Prostate gland (tissue), 2 donors: Measurements from ENCODE around the gene RGPD5. TPM values are rescaled to one million over a fixed set of nuclear protein-coding genes. Genes with fewer than 3 reads are reported as not detected.
"Not testable (repeated sequence)": the region's sequence is repeated elsewhere in the genome, so short reads cannot be mapped to it uniquely, and the experiment has no call there.

ENCODE experiments used
- DNase-seq: peaks from one replicate; pipeline ENCODE4 v3.0.0-alpha.2; 2019; ENCODE audit warnings: low spot score
- H3K27ac ChIP-seq, 2 donors: fragments of 200-600 bp; sonication (generic); 2 replicates each; pipeline ENCODE4 v1.5.1; 2017 to 2019
- H3K27me3 ChIP-seq: fragments of 200-600 bp; sonication (generic); replicated peaks from 2 replicates; pipeline ENCODE4 v1.5.1; 2019; ENCODE audit not compliant: insufficient read depth
- H3K36me3 ChIP-seq, 2 donors: fragments of 200-600 bp; sonication (generic); 1 replicate in 1 of 2; 2 replicates in 1 of 2; pipeline versions ENCODE4 v1.5.1 to v1.8.1; 2017 to 2019
- H3K4me1 ChIP-seq: fragments of 200-600 bp; sonication (generic); replicated peaks from 2 replicates; pipeline ENCODE4 v1.5.1; 2019
- H3K4me3 ChIP-seq, 2 donors: fragments of 200-600 bp; sonication (generic); 2 replicates each; pipeline ENCODE4 v1.5.1; 2017 to 2019
- H3K9me3 ChIP-seq: fragments of 200-600 bp; sonication (generic); 2 replicates; pipeline ENCODE4 v1.5.1; 2017
- WGBS: methylation state at CpG from one replicate; pipeline ENCODE4 v1.1.5; 2018; 5-methylcytosine and 5-hydroxymethylcytosine counted together
- intact Hi-C: fragments of 100-400 bp; cut with DNase I; formaldehyde crosslinking; loops from one replicate; pipeline ENCODE4 v1.14.2; 2022
- total RNA-seq, 2 donors: library from RNA; depleted of rRNA; stranded (reverse); fragments of >200 nt; gene quantifications; one replicate each; pipeline ENCODE4 v1.1.0, GENCODE V29; 2016

The RGPD5 gene
- total RNA-seq, 2 donors from 2014 or later, result 13.3 to 236 TPM

DNA sequence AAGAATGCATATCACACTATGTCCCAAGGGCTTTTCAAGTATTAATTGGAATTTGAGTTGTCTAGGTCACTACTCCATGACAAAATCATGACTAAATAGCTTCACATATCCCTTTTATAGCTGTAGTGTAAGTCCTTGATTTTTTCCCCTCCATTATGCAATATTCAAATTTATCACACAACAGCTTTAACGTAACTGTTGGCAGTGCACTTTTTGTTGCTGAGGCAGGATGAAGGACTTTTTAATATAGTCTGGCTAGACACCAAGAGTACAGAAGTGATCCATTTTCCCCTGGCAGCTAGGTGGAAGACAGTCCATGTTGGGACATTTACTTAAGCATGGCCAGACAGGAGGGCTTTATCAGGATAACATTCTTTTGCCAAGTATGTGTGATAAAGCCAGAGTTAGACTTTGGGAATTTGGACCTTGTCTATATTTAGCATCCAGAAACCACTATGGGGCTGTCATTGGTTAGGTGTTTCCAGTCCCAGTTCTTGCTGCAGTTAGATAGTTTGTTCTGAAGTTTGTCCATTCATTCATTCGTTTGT lies 11.6 kb upstream of the RGPD5 start:
- H3K27me3 ChIP-seq, H3K27ac ChIP-seq, H3K36me3 ChIP-seq, H3K4me1 ChIP-seq, intact Hi-C loops, DNase-seq, H3K4me3 ChIP-seq, H3K9me3 ChIP-seq: not testable (repeated sequence)
- no CpG with 5 or more reads among the region's 2 CpGs for WGBS

DNA sequence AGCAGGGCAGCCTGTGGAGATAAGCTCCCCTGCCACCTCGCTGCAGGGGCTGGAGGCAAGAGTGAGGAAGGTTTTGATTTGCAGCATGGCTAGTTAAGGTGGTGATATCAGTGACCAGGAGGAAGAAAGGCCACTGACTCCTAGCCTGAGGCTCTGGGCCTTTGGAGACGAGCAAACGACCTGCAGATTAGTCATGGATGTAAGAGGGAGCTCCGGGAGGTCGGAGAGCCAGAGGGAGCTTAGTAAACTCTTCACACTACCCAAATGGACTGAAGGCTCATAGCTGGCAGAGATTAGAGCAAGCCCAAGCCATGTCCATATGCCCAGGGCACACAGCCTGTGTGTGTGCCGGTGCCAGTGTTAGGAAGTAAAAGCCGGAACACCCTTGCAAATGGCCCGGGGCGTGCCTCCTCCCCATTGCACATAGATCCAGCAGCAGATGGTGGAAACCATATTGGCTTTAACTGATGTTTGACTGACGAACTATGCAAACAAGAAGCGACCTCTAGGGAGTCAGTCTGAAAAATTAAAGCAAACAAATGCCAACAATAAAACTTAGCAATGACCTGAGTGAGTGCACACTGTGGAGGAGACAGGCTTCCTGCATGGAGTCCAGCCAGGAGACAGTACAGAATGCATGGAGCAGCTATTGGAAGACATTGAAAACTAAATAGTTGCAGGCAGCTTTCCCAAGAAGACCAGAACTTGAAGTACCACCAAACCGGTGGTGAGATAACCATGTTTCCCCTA lies 2.4 kb upstream of the RGPD5 start:
- H3K4me1 ChIP-seq, H3K27ac ChIP-seq, intact Hi-C loops, H3K9me3 ChIP-seq, H3K36me3 ChIP-seq, H3K4me3 ChIP-seq, H3K27me3 ChIP-seq, DNase-seq: not testable (repeated sequence)
- no CpG with 5 or more reads among the region's 12 CpGs for WGBS

DNA sequence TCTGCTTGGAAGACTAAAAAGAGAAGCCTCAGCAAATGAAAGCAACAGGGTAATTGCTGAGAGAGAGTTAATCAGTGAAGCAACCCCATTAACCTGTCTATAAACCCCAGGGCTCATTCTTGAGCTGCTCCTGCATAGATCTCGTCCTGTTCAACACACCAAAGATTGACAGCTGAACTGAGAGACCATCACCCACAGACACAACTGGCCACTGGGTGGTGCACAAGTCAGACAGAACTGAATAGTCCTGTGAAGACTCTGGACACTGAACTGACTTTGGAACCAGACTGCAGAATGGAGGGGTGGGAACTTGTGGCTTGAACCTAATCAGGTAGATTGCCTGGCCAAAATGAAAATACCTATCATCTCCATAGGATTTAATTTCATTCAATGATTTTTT lies 1.4 kb upstream of the RGPD5 start:
- H3K4me3 ChIP-seq, intact Hi-C loops, H3K9me3 ChIP-seq, H3K27me3 ChIP-seq, H3K36me3 ChIP-seq, H3K4me1 ChIP-seq, DNase-seq, H3K27ac ChIP-seq: not testable (repeated sequence)
- no CpG with 5 or more reads among the region's 1 CpG for WGBS

DNA sequence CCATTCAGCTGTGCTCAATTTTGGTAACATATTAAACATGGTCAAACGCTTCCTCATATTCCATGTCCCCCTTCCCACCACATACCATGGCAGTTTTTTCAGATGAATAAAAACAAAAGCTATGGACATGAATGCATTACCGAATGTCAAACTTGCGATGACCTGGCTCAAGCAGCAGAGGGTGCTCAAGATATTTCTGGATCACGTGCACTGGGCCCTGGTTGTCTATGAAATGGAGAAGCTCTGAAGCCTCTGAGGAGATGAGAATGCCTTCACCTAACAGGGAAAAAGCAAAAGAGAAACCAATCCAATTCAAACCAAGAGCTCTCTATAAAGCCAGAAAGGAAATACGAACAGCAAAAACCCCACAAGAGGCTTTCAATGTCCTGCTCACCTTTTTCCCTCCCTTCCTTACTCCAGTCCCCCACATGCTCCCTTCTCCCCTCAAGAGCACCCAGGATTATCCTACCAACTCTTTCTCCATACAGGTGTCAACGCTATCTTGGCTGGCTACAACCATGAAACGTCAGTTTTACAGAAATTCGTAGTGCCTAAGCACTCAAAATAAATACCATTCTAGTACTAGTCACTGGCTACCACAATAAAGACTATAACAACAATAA lies 77.1 kb downstream of the RGPD5 start:
- intact Hi-C loops, H3K9me3 ChIP-seq, H3K4me1 ChIP-seq, H3K4me3 ChIP-seq, H3K27me3 ChIP-seq, H3K36me3 ChIP-seq, DNase-seq, H3K27ac ChIP-seq: not testable (repeated sequence)
- no CpG with 5 or more reads among the region's 8 CpGs for WGBS

DNA sequence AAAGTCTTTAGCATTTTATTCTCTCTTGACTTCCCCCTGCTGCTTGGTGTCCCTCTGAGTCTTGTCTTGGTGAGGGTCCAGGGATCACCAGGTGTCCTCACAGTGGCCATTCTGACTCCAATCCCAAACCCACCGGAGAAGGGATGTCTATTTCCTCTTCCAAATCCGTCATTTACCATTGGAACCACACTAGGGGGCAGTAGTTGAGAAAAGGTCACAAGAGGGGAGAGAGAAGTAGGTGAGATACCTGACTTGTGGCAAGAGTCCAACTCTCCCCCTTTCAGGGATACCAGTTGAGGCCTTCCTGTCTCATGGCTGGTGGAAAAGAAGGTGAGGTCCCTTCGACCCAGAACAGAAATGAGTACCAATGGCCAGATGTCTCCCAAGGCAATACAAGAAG lies 82.5 kb downstream of the RGPD5 start:
- H3K36me3 ChIP-seq, H3K9me3 ChIP-seq, intact Hi-C loops, H3K4me3 ChIP-seq, DNase-seq, H3K27me3 ChIP-seq, H3K4me1 ChIP-seq, H3K27ac ChIP-seq: not testable (repeated sequence)
- WGBS, result no CpG with 5 or more reads among the region's 3 CpGs

DNA sequence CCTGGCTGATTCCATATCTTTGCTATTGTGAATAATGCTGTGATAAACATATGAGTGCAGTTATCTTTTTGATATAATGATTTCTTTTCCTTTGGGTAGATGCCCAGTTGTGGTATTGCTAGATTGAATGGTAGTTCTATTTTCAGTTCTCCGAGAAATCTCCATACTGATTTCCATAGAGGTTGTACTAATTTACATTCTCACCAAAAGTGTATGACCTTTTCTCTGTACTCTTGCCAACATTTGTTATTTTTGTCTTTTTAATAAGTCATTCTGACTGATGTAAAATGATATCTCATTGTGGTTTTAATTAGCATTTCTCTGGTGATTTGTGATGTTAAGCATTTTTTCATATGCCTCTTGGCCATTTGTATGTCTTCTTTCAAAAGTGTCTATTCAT lies 88.0 kb downstream of the RGPD5 start:
- intact Hi-C loops, H3K4me1 ChIP-seq, H3K4me3 ChIP-seq, H3K9me3 ChIP-seq, H3K27ac ChIP-seq, H3K36me3 ChIP-seq, DNase-seq, H3K27me3 ChIP-seq: not testable (repeated sequence)
- WGBS, result no CpG with 5 or more reads among the region's 1 CpG

DNA sequence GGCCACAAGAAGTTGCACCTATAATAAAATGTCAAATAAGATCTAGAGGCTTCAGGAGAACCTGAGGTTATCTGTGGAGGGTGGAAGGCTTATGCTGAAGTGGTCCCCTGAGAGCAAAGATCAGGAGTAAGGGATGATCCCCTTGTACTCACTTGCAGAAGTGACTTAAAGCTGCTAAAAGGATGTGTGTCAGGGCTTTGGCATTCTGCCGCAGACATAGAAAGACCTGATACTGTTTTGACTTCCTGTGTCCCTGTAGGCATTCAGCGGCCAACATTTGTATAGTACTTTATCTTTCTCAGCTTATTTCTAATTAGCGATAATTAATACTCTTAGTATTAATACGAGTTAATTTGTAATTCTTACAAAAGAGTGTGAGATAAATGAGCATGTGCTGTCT lies 94.3 kb downstream of the RGPD5 start:
- H3K4me1 ChIP-seq, H3K36me3 ChIP-seq, H3K27me3 ChIP-seq, DNase-seq, H3K9me3 ChIP-seq, intact Hi-C loops, H3K27ac ChIP-seq, H3K4me3 ChIP-seq: not testable (repeated sequence)
- WGBS, result no CpG with 5 or more reads among the region's 4 CpGs

DNA sequence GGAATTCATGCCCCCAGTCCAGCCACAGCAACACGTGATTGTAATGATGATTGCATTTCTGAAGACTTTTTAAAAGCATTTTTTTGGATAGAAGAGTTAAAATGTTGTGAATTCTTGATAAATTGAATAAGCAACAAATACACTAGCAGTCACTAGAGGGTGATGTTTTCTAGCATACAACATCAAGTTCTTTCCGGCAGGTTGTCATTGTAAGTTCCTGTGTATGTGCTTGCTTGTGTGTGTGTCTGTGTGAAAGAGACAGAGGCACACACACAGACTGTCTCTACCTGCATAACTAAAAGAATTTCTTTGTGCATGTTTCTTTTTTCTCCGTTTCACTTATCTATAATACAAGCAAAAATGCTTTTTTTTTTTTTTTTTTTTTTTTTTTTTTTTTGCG lies 95.8 kb downstream of the RGPD5 start:
- H3K4me1 ChIP-seq, DNase-seq, H3K9me3 ChIP-seq, H3K4me3 ChIP-seq, H3K27ac ChIP-seq, H3K36me3 ChIP-seq, H3K27me3 ChIP-seq, intact Hi-C loops: not testable (repeated sequence)
- no CpG with 5 or more reads among the region's 4 CpGs for WGBS

DNA sequence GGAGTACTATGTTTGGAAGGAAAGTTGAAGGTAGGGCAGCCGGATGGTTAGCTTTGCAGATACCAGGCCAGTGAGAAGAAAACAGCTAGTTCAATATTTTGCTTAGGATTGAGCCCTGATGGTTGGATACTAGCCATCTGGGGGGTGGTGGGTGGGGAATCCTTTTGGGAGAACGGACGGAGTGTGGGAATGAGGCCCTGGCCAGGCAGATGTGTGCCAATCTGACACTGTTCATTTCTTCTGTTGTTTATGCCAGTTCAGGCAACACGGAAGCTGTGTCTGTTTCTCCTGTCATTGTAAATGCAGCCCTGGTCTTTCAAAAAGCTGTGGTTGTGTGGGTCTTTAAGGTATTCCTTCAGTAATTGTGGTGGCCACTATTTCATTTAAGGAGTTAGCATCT lies 96.9 kb downstream of the RGPD5 start:
- H3K36me3 ChIP-seq, H3K4me3 ChIP-seq, H3K27ac ChIP-seq, H3K4me1 ChIP-seq, H3K27me3 ChIP-seq, intact Hi-C loops, DNase-seq, H3K9me3 ChIP-seq: not testable (repeated sequence)
- WGBS, result no CpG with 5 or more reads among the region's 4 CpGs

DNA sequence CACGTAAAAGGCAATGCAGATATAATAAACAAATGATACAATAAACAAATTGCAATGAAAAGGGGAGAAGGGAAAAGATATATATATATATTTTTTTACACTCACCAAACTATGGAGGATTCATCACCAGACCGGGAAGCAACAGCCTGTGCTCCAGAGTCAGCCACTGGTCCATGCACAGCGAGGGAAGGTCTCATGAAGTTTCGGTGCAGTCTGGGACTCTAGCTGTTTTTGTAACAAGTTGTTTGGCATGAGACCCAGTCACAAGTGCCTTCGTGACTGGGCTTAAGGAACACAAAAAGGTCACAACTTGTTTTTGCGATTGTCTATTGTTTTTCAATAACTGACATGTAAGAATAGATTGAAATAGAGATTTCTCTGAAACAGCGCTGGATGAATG lies 99.6 kb downstream of the RGPD5 start:
- H3K9me3 ChIP-seq, intact Hi-C loops: not testable (repeated sequence)

DNA sequence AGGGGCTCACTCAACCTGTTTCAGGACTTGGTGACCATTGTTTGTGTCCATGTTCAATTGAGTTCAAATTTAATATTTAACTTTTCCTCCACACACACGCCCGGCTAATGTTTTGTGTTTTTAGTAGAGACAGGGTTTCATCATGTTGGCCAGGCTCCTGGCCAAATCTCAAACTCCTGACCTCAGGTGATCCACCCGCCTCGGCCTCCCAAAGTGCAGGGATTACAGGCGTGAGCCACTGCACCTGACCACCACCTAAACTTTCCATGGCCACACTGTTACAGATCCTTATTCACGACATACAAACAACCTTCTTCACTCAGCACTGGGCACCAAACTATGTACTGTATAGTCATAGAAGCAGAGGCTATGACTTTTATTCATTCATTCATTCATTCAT lies 100.0 kb downstream of the RGPD5 start:
- H3K9me3 ChIP-seq, DNase-seq, H3K27ac ChIP-seq, H3K36me3 ChIP-seq, H3K4me1 ChIP-seq, H3K4me3 ChIP-seq, H3K27me3 ChIP-seq, intact Hi-C loops: not testable (repeated sequence)
- WGBS, result no CpG with 5 or more reads among the region's 6 CpGs

More for the DNA sequence above, 99.6 kb downstream of the RGPD5 start:
- H3K27ac ChIP-seq, H3K4me1 ChIP-seq, H3K4me3 ChIP-seq, H3K36me3 ChIP-seq, H3K27me3 ChIP-seq, DNase-seq: not testable (repeated sequence)
- no CpG with 5 or more reads among the region's 7 CpGs for WGBS

DNA sequence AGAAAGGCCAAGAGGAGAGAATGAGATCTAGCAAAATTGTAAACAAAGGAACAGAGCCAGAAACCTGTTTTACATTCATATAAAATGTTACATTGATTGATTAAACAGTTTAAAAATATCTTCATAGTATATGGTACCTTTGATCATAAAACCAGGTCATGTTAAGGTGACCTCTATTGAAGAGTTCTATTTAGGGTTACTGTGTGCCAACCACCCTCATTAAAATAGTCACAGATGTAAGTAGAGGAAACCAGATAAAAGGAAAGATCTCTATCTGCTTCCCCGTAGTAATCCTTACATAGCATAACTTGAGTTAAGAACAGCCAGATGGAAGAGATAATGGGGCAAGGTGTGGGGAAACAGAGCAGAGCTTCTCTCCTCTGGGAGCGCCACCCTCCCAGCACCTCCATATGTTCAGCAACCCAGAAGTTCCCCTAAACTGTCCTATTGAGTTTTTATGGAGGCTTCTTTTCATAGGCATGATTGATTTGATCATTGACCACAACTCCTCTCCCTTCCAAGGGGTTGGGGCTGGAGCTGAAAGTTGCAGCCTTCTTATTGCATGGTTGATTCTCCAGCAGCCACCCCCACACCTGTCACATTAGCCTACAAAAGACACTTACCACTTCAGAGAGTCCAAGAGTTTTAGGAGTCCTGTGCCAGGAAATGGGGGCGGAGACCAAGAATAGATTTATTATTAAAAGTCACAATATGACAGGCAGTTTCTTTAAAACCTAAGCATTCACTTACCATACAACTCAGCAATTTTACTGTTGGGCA lies 101.2 kb downstream of the RGPD5 start:
- no CpG with 5 or more reads among the region's 3 CpGs for WGBS

More for the DNA sequence above, 101.2 kb downstream of the RGPD5 start:
- H3K27me3 ChIP-seq, H3K27ac ChIP-seq, DNase-seq, H3K4me3 ChIP-seq, H3K4me1 ChIP-seq, intact Hi-C loops, H3K9me3 ChIP-seq, H3K36me3 ChIP-seq: not testable (repeated sequence)
